ENCODE data around the gene GATA3.

Gene GATA3

GRCh38 chr10:8113616-8114015 lies 59.1 kb downstream of the GATA3 start:
- Histone ChIP-seq H3K4me3 (replicated peaks; ENCODE audit: insufficient read depth, low read length) (no peak overlapping the region), H3K27me3 (ENCODE audit: insufficient read depth, poor library complexity, severe bottlenecking) (no peaks in the 10 kb centered on the region), H3K27ac (replicated peaks) (no peak overlapping the region)
- no peak for TF ChIP-seq SPI1 (IDR thresholded peaks at IDR 0.05; ENCODE audit: borderline replicate concordance, low read depth)
- DNase-seq (ENCODE audit: low read depth in 1 of 2, low spot score in 1 of 2), result no peak

GRCh38 chr10:8114741-8115617 lies 60.5 kb downstream of the GATA3 start:
- TF ChIP-seq, protein P1, sequence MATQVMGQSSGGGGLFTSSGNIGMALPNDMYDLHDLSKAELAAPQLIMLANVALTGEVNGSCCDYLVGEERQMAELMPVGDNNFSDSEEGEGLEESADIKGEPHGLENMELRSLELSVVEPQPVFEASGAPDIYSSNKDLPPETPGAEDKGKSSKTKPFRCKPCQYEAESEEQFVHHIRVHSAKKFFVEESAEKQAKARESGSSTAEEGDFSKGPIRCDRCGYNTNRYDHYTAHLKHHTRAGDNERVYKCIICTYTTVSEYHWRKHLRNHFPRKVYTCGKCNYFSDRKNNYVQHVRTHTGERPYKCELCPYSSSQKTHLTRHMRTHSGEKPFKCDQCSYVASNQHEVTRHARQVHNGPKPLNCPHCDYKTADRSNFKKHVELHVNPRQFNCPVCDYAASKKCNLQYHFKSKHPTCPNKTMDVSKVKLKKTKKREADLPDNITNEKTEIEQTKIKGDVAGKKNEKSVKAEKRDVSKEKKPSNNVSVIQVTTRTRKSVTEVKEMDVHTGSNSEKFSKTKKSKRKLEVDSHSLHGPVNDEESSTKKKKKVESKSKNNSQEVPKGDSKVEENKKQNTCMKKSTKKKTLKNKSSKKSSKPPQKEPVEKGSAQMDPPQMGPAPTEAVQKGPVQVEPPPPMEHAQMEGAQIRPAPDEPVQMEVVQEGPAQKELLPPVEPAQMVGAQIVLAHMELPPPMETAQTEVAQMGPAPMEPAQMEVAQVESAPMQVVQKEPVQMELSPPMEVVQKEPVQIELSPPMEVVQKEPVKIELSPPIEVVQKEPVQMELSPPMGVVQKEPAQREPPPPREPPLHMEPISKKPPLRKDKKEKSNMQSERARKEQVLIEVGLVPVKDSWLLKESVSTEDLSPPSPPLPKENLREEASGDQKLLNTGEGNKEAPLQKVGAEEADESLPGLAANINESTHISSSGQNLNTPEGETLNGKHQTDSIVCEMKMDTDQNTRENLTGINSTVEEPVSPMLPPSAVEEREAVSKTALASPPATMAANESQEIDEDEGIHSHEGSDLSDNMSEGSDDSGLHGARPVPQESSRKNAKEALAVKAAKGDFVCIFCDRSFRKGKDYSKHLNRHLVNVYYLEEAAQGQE (IDR thresholded peaks at IDR 0.05; ENCODE audit: insufficient replicate concordance, low read depth), result no peak
- TF ChIP-seq POLR2AphosphoS5 (IDR thresholded peaks at IDR 0.05; ENCODE audit: low read depth) (no peak), SPI1 (IDR thresholded peaks at IDR 0.05; ENCODE audit: borderline replicate concordance, low read depth) (no peak), GABPA (IDR thresholded peaks at IDR 0.05; ENCODE audit: low read depth) (no peak)
- TF ChIP-seq, protein P2, sequence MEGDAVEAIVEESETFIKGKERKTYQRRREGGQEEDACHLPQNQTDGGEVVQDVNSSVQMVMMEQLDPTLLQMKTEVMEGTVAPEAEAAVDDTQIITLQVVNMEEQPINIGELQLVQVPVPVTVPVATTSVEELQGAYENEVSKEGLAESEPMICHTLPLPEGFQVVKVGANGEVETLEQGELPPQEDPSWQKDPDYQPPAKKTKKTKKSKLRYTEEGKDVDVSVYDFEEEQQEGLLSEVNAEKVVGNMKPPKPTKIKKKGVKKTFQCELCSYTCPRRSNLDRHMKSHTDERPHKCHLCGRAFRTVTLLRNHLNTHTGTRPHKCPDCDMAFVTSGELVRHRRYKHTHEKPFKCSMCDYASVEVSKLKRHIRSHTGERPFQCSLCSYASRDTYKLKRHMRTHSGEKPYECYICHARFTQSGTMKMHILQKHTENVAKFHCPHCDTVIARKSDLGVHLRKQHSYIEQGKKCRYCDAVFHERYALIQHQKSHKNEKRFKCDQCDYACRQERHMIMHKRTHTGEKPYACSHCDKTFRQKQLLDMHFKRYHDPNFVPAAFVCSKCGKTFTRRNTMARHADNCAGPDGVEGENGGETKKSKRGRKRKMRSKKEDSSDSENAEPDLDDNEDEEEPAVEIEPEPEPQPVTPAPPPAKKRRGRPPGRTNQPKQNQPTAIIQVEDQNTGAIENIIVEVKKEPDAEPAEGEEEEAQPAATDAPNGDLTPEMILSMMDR (IDR thresholded peaks at IDR 0.05; ENCODE audit: insufficient read depth, low read length), result no peak
- H3K27ac ChIP-seq (replicated peaks), result no peak overlapping the region
- DNase-seq (ENCODE audit: low read depth in 1 of 2, low spot score in 1 of 2), result peak; percentile 13
- no peaks in the 10 kb centered on the region for H3K27me3 ChIP-seq (ENCODE audit: insufficient read depth, poor library complexity, severe bottlenecking)
- no peak overlapping the region for H3K4me3 ChIP-seq (replicated peaks; ENCODE audit: insufficient read depth, low read length)

GRCh38 chr10:8115618-8115980 lies 61.1 kb downstream of the GATA3 start:
- no peak overlapping the region for H3K27ac ChIP-seq (replicated peaks)
- no peak for DNase-seq (ENCODE audit: low read depth in 1 of 2, low spot score in 1 of 2)
- H3K27me3 ChIP-seq (ENCODE audit: insufficient read depth, poor library complexity, severe bottlenecking), result no peaks in the 10 kb centered on the region
- no peak overlapping the region for H3K4me3 ChIP-seq (replicated peaks; ENCODE audit: insufficient read depth, low read length)
- TF ChIP-seq POLR2AphosphoS5 (IDR thresholded peaks at IDR 0.05; ENCODE audit: low read depth), result no peak
- TF ChIP-seq, protein P1 (IDR thresholded peaks at IDR 0.05; ENCODE audit: insufficient replicate concordance, low read depth), result no peak
- TF ChIP-seq, protein P2 (IDR thresholded peaks at IDR 0.05; ENCODE audit: insufficient read depth, low read length), result no peak

- Histone ChIP-seq H3K27me3 (ENCODE audit: insufficient read depth, poor library complexity, severe bottlenecking) (no peaks in the 10 kb centered on the region), H3K4me3 (replicated peaks; ENCODE audit: insufficient read depth, low read length) (no peak overlapping the region)
- DNase-seq (ENCODE audit: low read depth in 1 of 2, low spot score in 1 of 2), result no peak
Observed at GRCh38 chr10:8116474-8116873, 62.0 kb downstream of the GATA3 start.

More at GRCh38 chr10:8116474-8116873, 62.0 kb downstream of the GATA3 start:
- TF ChIP-seq, protein P2 (IDR thresholded peaks at IDR 0.05; ENCODE audit: insufficient read depth, low read length), result no peak
- TF ChIP-seq GABPA (IDR thresholded peaks at IDR 0.05; ENCODE audit: low read depth), result no peak
- TF ChIP-seq, protein P1 (IDR thresholded peaks at IDR 0.05; ENCODE audit: insufficient replicate concordance, low read depth), result no peak
- no peak for TF ChIP-seq SPI1 (IDR thresholded peaks at IDR 0.05; ENCODE audit: borderline replicate concordance, low read depth)
- no peak for TF ChIP-seq POLR2AphosphoS5 (IDR thresholded peaks at IDR 0.05; ENCODE audit: low read depth)
- no peak overlapping the region for H3K27ac ChIP-seq (replicated peaks)

Measured in HL-60 (cell line).